Breast epithelium (tissue), 4 donors: ENCODE data around the gene NIBAN1. TPM values are rescaled to one million over a fixed set of nuclear protein-coding genes. Genes with fewer than 3 reads are reported as not detected.
"Not testable (repeated sequence)": the region's sequence is repeated elsewhere in the genome, so short reads cannot be mapped to it uniquely, and the experiment has no call there.

Experiments used
- DNase-seq, 2 donors: peaks; one replicate each; pipeline ENCODE4 v3.0.0-alpha.2; 2019; ENCODE audit warnings: low spot score in 2 of 2
- H3K27ac ChIP-seq, 2 donors: fragments of 200-600 bp; sonication (generic) in 1 of 2; one replicate each; pipeline ENCODE4 v1.5.1; 2016 to 2019; ENCODE audit warnings: mild to moderate bottlenecking in 1 of 2
- H3K27me3 ChIP-seq, 2 donors: fragments of 200-600 bp; sonication (generic) in 1 of 2; one replicate each; pipeline versions ENCODE4 v1.5.1 to v1.6.0; 2017 to 2019; ENCODE audit warnings: control low read depth in 1 of 2, mild to moderate bottlenecking in 1 of 2
- H3K36me3 ChIP-seq: fragments of 200-600 bp; one replicate; pipeline ENCODE4 v1.5.1; 2019
- H3K4me1 ChIP-seq, 2 donors: fragments of 200-600 bp; sonication (generic); one replicate each; pipeline ENCODE4 v1.5.1; 2016 to 2019; ENCODE audit warnings: control low read depth in 1 of 2
- H3K4me3 ChIP-seq, 3 donors: fragments of 200-600 bp; sonication (generic); 1 replicate in 2 of 3; 2 replicates in 1 of 3; pipeline ENCODE4 v1.5.1; 2016 to 2019; ENCODE audit warnings: mild to moderate bottlenecking in 3 of 3, moderate library complexity in 2 of 3
- H3K9me3 ChIP-seq, 2 donors: fragments of 200-600 bp; sonication (generic) in 1 of 2; one replicate each; pipeline ENCODE4 v1.5.1; 2016 to 2019; ENCODE audit warnings: control low read depth in 1 of 2
- POLR2A ChIP-seq: fragments of 450-650 bp; IDR thresholded peaks from one replicate; pipeline ENCODE4 v1.6.1; 2016; ENCODE audit warnings: antibody characterized with exemption, mild to moderate bottlenecking, moderate library complexity
- POLR2AphosphoS5 ChIP-seq, 3 donors: sonication (generic); formaldehyde crosslinking; IDR thresholded peaks; one replicate each; pipeline ENCODE4 v1.6.1; 2017; ENCODE audit warnings: antibody characterized with exemption in 3 of 3
- intact Hi-C: fragments of 100-400 bp; cut with DNase I; formaldehyde crosslinking; loops from one replicate; pipeline ENCODE4 v1.15.1; 2023; ENCODE audit warnings: low total_unique reads
- total RNA-seq, 3 donors: library from RNA; depleted of rRNA; stranded (reverse); fragments of >200 nt; gene quantifications; one replicate each; pipeline ENCODE4 v1.1.0, GENCODE V29; 2016
- TF ChIP-seq, protein P1 (sequence below), 3 donors: fragments of 450-650 bp; IDR thresholded peaks; one replicate each; pipeline ENCODE4 v1.5.1; 2016 to 2017; ENCODE audit warnings: antibody characterized with exemption in 3 of 3, mild to moderate bottlenecking in 3 of 3, moderate library complexity in 3 of 3

The NIBAN1 gene
- total RNA-seq, 3 donors from 2014 or later = 11.7 to 44.2 (median 34.7) TPM

DNA sequence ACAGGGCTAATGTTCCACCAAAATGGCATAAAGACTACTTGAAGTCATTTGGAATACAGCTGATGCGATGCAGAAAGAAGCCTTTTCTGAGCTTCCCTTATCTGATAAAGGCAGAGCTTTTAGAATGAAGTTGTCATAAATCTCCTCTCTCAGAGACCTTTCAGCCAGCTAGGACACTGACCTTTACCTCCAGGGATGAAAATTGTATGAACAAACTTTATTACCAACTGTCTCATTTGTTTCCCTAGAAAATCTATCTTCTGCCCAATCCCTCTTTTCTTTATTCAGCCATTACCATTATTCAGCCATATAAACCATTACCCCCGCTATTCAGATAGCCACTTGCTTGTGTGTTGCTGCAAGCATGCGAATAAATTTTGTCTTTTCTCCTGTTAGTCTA, 41.3 kb upstream of the NIBAN1 start:
- intact Hi-C loops = no loop called here
- TF ChIP-seq, protein P1, sequence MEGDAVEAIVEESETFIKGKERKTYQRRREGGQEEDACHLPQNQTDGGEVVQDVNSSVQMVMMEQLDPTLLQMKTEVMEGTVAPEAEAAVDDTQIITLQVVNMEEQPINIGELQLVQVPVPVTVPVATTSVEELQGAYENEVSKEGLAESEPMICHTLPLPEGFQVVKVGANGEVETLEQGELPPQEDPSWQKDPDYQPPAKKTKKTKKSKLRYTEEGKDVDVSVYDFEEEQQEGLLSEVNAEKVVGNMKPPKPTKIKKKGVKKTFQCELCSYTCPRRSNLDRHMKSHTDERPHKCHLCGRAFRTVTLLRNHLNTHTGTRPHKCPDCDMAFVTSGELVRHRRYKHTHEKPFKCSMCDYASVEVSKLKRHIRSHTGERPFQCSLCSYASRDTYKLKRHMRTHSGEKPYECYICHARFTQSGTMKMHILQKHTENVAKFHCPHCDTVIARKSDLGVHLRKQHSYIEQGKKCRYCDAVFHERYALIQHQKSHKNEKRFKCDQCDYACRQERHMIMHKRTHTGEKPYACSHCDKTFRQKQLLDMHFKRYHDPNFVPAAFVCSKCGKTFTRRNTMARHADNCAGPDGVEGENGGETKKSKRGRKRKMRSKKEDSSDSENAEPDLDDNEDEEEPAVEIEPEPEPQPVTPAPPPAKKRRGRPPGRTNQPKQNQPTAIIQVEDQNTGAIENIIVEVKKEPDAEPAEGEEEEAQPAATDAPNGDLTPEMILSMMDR (IDR thresholded peaks at IDR 0.05) = no peak
- TF ChIP-seq POLR2A = no peak
- no peak overlapping the region for H3K27ac ChIP-seq
- no peaks in the 10 kb centered on the region for H3K36me3 ChIP-seq
- no peak overlapping the region for H3K4me3 ChIP-seq
- H3K9me3 ChIP-seq = no peaks in the 10 kb centered on the region
- H3K27me3 ChIP-seq = no peaks in the 10 kb centered on the region
- DNase-seq = no peak
- H3K4me1 ChIP-seq = no peaks in the 10 kb centered on the region

DNA sequence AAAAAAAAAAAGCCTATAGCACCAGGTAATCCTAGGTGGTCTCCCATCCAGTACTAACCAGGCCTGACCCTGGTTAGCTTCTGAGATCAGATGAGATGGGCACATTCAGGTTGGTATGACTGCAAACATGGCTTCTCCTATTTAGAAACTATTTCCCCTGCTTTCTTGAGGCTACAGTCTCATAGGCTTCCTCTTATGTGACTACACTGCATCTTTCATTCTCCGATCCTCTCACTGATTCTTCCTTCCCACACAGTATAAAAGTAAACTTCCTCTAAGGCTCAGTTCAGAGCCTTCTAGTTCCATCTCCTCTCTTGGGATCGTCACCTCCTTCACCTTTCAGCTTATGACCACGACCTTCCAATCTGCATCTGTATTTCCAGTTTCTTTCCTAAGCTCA, 40.6 kb upstream of the NIBAN1 start:
- Histone ChIP-seq H3K4me1 (no peaks in the 10 kb centered on the region), H3K36me3 (no peaks in the 10 kb centered on the region), H3K9me3 (no peaks in the 10 kb centered on the region), H3K4me3 (no peak overlapping the region), H3K27me3 (no peaks in the 10 kb centered on the region), H3K27ac (no peak overlapping the region)
- TF ChIP-seq POLR2AphosphoS5 (IDR thresholded peaks at IDR 0.05) = no peak
- TF ChIP-seq, protein P1 (IDR thresholded peaks at IDR 0.05) = no peak
- no peak for TF ChIP-seq POLR2A
- no peak for DNase-seq
- intact Hi-C loops = no loop called here

DNA sequence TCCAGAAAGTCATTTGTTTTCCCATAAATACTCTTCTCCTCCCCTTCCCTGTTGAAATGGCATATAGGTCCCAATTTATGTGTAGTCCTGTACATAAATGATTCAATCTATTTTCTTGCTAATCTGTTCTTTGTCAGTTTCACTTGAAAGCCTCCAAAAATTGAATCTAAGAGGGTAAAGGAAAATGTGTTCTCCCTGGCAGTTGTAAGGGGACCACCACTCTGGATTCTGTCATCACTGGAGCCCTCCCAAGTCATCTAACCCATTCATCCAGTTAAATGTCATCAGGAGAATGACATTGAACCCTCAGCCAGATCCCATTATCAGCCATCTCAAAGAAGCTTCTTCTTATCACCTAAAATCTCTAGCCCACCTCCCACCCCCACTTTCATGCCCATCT, 36.1 kb upstream of the NIBAN1 start:
- TF ChIP-seq, protein P1 (IDR thresholded peaks at IDR 0.05) = no peak
- TF ChIP-seq POLR2AphosphoS5 (IDR thresholded peaks at IDR 0.05) = no peak
- no peak for TF ChIP-seq POLR2A
- H3K27me3 ChIP-seq = no peaks in the 10 kb centered on the region
- H3K9me3 ChIP-seq = no peaks in the 10 kb centered on the region
- no peaks in the 10 kb centered on the region for H3K4me1 ChIP-seq
- H3K36me3 ChIP-seq = no peaks in the 10 kb centered on the region
- no peak for DNase-seq
- intact Hi-C loops = no loop called here
- H3K27ac ChIP-seq = no peak overlapping the region
- no peak overlapping the region for H3K4me3 ChIP-seq

DNA sequence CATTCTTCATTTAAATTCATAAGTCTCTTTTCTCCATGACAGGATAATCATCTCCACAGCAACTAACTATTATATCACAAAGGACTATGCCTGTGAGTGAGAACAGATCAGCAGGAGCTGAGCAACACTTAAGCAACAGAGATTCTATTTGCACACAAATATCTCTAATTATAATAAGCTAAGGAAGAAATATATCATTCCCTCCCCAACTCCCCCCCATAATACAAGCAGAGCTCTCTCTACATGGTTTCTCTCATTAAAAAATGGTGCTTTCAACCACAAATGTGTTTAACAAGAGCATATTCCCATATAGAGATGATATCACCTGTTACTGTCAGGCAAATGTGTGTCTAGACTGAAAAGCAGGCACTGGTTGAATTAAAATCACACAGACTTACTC, 34.5 kb upstream of the NIBAN1 start:
- H3K9me3 ChIP-seq = no peaks in the 10 kb centered on the region
- H3K27ac ChIP-seq = no peak overlapping the region
- no peaks in the 10 kb centered on the region for H3K27me3 ChIP-seq
- DNase-seq = no peak
- intact Hi-C loops = no loop called here
- H3K36me3 ChIP-seq = no peaks in the 10 kb centered on the region
- H3K4me1 ChIP-seq = no peaks in the 10 kb centered on the region
- H3K4me3 ChIP-seq = no peak overlapping the region
- TF ChIP-seq POLR2AphosphoS5 (IDR thresholded peaks at IDR 0.05) (no peak), POLR2A (no peak)
- TF ChIP-seq, protein P1 (IDR thresholded peaks at IDR 0.05) = no peak

DNA sequence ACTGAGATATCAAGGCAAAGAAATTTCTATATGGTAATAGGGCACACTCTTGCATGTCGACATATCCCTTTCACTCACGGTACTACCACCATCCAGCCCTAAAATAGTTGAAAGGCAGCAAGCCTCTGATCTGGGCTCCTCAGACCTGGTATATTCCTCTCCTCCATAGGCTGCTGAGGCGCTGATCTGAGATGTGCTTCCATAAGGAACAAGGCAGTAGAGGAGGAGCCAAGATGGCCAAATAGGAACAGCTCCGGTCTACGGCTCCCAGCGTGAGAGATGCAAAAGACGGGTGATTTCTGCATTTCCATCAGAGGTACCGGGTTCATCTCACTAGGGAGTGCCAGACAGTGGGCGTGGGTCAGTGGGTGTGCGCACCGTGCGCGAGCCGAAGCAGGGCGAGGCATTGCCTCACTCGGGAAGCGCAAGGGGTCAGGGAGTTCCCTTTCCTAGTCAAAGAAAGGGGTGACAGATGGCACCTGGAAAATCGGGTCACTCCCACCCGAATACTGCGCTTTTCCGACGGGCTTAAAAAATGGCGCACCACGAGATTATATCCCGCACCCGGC, 27.1 kb upstream of the NIBAN1 start:
- intact Hi-C loops = not testable (repeated sequence)

DNA sequence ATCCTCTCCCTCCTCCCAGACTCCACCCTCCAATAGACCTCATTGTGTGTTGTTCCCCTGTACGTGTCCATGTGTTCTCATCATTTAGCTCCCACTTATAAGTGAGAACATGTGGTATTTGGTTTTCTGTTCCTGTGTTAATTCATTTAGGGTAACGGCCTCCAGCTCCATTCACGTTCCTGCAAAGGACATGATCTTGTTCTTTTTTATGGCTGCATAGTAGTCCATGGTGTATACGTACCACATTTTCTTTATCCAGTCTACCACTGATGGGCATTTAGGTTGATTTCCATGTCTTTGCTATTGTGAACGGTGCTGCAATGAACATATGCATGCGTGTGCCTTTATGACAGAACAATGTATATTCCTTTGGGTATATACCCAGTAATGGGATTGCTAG, 25.7 kb upstream of the NIBAN1 start:
- intact Hi-C loops, H3K4me3 ChIP-seq, DNase-seq: not testable (repeated sequence)

More for the DNA sequence above, 27.1 kb upstream of the NIBAN1 start:
- H3K27me3 ChIP-seq, H3K9me3 ChIP-seq, DNase-seq, H3K36me3 ChIP-seq, H3K27ac ChIP-seq, H3K4me3 ChIP-seq, H3K4me1 ChIP-seq: not testable (repeated sequence)

More for the DNA sequence above, 25.7 kb upstream of the NIBAN1 start:
- not testable (repeated sequence) for H3K27me3 ChIP-seq, H3K9me3 ChIP-seq, H3K4me1 ChIP-seq, H3K27ac ChIP-seq, H3K36me3 ChIP-seq
